NK-92 treated with Interleukin-12 subunit alpha and Interleukin-12 subunit beta, amount 100 ng/mL, for 24 hours (cell line): ENCODE measurements around the gene LPIN1.
"Not testable (repeated sequence)": the region's sequence is repeated elsewhere in the genome, so short reads cannot be mapped to it uniquely, and the experiment has no call there.

Experiments
- DNase-seq: peaks from one replicate; lab custom pipeline; 2025; lab: John Stamatoyannopoulos, UW

LPIN1 gene

GRCh38 chr2:11743846-11744553 is 2.4 kb upstream of the LPIN1 start:
- peak; percentile 67 for DNase-seq

GRCh38 chr2:11744631-11745394 is 1.6 kb upstream of the LPIN1 start:
- no peak for DNase-seq

DNA sequence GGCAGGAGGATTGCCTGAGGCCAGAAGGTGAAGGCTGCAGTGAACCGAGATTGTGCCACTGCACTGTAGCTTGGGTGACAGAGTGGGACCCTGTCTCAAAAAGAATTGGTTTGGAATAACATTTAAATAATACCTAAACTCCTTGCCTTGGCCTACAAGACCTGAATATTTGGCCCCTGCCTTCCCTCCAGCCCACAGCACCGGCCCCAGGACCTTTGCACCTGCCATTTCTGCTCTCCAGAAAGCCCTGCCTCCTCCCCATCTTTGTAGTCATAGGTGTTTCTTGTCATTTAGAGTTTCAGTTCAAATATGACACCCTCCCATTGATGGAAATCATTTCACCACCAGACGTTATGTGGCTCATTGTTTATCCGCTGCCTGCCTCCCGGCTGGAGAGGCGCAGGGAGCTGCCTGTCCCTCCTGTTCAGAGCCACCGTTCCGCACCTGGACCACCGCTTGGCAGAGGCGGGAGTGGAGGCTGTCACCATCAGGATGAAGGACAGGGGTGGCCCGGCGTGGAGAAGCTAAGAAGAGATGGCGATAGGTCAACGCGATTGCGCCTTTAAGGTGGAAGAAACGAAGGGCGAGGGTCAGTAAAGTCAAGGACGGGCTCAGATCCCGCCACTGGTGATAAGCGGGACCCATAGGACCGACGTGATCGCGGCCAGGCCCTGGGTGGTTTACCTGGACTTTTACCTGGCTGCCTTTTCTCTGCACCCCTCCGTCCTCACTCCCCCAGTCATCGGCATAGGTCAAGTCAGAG is 638 bp upstream of the LPIN1 start:
- DNase-seq: no peak

- DNase-seq: no peak
Measured at GRCh38 chr2:11746807-11747459, 501 bp downstream of the LPIN1 start.

DNA sequence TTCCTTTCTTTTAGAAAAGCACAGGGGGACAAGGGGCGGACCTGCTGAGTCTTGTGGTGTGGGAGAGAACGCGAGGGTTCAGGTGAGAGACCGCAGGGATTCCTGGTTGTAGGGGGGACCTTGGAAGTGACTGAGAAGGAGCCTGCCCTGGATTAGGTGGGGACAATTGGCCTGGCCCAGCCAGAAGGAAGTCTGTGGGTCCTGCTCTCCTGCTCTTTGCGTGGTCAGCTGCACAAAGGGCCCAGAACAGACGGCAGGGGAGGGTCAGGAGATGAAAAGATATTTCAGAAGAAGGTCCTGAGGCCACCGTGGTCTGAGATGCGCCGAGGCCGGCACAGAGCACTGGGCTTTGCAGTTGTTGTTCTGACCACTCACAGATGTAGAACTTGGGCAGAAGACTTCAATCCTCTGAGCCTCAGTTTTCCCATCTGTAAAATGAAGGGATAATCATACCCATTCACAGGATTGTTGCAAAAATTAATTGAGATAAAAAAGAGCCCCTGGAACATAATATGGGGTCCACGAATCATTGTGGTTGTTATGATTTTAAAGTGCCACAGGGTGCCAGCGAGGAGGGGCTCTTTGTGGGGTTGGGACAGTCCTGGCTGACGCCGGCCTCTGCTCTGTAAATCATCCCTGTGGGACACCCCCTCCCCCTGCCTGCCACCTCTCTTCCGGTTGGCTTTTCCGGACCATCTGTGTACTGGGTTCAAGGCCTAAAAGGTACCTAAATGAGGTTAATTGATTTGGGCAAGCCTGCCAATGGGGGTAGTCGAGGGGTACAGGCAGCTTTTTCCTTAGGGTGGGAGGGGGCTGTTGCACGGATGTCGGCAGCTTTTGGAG is 1.8 kb downstream of the LPIN1 start:
- DNase-seq: peak; percentile 17

DNA sequence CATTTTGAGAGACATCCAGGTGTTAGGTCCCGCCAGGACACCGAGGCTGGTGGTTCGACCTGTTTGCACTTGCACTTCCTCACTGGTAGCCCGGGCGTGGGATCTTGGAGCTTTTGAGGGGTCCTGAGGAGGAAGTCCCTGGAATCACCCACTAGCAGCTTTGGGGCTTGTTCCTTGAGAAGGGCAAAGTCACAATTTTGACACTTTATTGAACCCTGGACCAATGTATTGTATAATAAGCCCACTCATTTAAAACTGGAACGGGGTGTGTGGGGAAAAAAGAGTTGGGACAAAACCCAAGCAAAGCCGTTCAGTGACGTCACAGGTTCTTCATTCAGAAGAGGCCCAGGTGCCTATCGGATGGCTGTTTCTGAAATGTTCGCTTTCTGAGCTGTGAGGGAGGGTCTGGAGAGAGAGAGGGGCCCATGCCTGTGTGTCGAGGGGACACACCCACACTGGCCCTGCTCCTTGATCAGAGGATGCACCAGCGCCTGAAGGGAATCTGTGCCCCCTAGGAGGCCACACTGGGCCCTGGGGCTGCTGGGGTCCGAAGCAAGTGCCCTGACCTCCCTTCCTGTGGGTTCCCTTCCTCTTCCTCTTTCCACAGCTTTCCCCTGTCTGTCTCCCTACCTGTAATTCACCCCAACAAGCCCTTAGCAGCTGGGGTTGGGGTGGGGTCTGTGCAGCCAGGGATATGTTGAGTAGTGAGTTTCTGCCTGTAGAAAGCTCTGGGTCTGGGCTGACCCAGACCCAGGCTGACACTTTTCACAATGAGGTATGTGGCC is 2.6 kb downstream of the LPIN1 start:
- DNase-seq: no peak

- DNase-seq: peak; percentile 36
Measured at GRCh38 chr2:11749646-11750349, 3.4 kb downstream of the LPIN1 start.

DNA sequence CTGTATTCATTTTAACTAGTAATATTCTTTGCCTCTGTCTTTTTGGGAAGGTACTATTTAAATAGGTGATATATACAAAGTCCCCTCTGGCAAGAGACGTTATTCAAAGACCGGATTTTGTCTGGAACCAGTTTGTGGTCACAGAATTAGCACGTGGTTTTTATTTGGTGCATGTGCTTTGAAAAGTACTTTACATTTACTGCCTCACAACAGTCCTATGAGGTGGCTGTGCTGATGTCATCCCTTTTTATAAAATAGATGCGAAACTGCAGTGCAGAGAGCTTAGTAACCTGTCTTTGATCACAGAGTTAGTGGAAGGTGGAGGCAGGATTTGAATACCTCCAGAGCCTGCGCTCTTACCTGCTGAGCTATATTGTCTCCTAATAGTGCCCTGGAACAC is 4.0 kb downstream of the LPIN1 start:
- no peak for DNase-seq

DNA sequence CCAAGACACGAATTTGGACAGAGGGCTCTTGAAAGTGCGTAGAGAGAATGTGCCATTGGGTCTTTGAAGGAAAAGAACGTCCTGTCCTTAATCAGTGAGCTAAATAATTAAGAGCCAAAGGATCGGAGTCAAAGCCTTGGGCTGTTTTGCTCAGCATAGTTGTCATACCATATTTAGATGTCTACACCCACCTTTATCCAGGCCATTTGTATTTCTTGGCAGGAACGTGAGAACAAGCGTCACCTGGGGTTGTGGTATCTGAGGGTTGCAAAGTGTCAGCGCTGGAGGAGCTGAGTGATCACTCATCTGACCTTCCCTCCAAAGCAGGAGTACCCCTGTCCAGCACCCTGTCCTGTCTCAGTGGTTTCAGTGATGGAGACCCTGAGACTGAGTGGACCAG is 4.5 kb downstream of the LPIN1 start:
- peak; percentile 52 for DNase-seq

DNA sequence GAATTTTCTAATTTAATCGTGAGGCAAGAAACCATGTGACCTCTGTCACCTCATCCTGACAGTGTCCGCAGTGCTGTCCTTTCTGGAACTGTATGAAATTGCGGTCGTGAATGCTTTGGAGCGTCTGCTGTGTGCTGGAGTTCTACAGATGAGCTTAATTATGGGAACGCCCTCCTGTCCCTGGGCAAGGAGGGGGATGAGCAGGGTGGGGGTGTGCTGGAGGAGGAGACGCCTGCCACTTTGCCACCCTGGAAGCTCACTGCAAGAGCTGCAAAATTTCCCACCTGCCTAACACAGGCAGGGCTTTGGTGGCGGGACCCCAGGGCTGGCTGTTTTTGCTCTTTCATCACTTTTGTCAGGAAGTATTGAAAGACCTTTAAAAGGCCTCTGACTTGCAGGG is 6.5 kb downstream of the LPIN1 start:
- DNase-seq: no peak

- DNase-seq: peak; percentile 39
Measured at GRCh38 chr2:11753452-11753885, 7.0 kb downstream of the LPIN1 start.

DNA sequence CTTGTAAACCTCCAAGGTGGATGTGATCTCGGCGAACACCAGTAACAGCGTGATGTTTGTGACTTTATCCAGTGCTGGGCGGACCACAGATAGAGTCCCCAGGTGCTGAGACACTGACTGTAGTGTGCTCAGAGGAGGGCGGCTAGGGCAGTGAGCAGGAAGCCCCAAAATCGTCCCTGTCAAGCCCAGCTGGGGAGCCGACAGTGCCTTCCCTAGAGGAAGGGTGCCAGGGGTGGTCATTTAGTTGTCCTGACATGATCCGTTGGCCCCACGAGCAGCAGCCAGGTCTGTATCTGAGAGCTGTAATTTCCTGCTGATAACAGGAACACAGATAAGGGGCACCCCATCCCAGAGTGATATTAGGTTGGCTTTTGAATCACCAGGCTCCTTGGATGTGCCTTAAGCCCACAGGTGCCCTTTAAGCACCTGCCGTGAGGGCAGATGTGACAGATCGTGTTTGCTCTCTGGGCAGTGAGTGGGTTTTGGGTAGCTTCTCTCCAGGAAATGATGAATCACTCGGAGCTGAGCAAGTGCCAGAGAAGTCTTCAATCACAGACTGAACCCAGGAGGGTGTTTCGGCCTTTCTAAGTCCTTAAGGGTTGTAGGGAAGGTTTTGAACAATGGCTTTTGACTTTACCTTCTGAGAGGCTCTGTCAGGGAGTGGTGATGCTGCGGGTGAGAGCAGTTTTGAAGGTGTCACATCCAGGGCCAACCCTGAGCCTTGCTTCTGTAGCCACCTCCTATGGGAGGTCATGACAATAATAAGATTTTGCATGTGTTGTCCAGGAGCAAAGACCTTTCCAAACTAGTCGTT is 7.7 kb downstream of the LPIN1 start:
- peak; percentile 69 for DNase-seq

DNA sequence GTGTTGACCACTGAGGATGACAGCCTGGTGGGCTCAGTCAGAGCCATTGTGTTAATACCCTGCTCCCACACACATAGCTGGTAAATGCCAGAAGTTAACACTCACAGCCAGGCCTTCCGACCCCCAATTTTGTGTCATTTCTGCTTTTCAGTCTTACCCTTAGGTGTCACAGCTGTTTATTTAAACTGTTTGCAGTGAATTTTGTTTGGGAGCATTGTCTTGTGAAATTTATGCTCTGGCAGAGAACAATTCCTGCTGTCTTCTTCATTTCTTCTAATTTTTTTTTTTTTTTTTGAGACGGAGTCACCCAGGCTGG is 8.2 kb downstream of the LPIN1 start:
- no peak for DNase-seq

- no peak for DNase-seq
Measured at GRCh38 chr2:11757101-11757500, 10.7 kb downstream of the LPIN1 start.

- DNase-seq: no peak
Measured at GRCh38 chr2:11758187-11758586, 11.8 kb downstream of the LPIN1 start.

DNA sequence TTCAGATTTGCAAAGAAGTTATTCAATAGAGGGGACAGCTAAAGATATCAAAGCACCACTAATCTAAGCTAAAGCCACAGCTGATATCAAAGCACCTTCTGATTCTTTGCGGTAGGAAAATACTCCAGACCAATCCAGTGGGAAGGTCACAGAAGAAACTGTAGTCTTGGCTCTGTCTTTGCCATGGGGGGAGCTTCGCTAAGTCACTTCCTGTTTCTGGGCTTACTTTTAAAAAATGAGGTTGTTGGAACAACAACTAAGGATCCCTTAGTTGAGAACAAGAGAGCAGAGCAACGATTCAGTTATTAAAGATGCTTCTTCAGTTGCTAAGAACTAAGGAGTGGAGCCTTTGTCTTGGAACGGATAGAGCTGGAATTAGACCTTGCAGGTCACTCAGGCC is 12.2 kb downstream of the LPIN1 start:
- DNase-seq: no peak

GRCh38 chr2:11759182-11759975 is 12.9 kb downstream of the LPIN1 start:
- DNase-seq: not testable (repeated sequence)

DNA sequence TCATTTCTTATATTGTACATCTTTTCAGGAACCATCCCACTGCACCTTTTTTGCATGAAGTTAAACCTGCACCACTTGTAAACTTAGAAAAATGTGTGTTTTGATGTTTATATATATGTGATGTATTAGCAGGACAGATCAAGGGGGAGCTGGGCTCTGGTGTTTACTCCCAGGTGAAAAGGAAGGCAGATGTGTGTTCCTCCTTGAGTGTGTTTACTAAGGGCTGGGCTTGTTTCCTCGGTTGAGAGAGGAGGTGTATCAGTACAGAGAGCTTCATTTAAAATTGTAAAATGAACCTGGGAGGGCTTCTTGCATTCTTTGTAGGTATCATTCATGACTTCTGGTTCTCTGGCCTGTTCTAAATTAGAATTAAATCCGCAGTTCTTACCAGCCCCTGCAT is 14.8 kb downstream of the LPIN1 start:
- no peak for DNase-seq
